Neural progenitor cell (in vitro differentiated cells): ENCODE data around the gene KCNQ1. TPM values are rescaled to one million over a fixed set of nuclear protein-coding genes. Genes with fewer than 3 reads are reported as not detected.

ENCODE experiments used
- DNase-seq: peaks from one replicate; pipeline ENCODE4 v3.0.0-alpha.2; 2016; ENCODE audit warnings: low spot score
- H2AFZ ChIP-seq: fragments of 200-600 bp; sonication (generic); replicated peaks from 2 replicates; pipeline ENCODE4 v1.6.1; 2016; ENCODE audit warnings: antibody characterized with exemption
- H3F3A ChIP-seq: fragments of 200-600 bp; sonication (generic); 2 replicates; pipeline ENCODE4 v1.6.1; 2016; ENCODE audit warnings: antibody characterized with exemption, low read depth
- H3K27ac ChIP-seq: fragments of 200-600 bp; sonication (generic); 2 replicates; pipeline ENCODE4 v1.5.1; 2016; ENCODE audit warnings: mild to moderate bottlenecking
- H3K27me3 ChIP-seq: fragments of 200-600 bp; sonication (generic); 2 replicates; pipeline ENCODE4 v1.6.1; 2016; ENCODE audit warnings: mild to moderate bottlenecking, moderate library complexity
- H3K36me3 ChIP-seq: fragments of 200-600 bp; sonication (generic); 2 replicates; pipeline ENCODE4 v1.5.1; 2016
- H3K4me1 ChIP-seq: fragments of 200-600 bp; sonication (generic); 2 replicates; pipeline ENCODE4 v1.6.1; 2016; ENCODE audit warnings: mixed run types
- H3K4me2 ChIP-seq: fragments of 200-600 bp; sonication (generic); 2 replicates; pipeline ENCODE4 v1.6.1; 2016
- H3K4me3 ChIP-seq: fragments of 200-600 bp; sonication (generic); 2 replicates; pipeline ENCODE4 v1.5.1; 2016
- H3K79me2 ChIP-seq: fragments of 200-600 bp; sonication (generic); 2 replicates; pipeline ENCODE4 v1.6.1; 2016; ENCODE audit warnings: low read depth
- H3K9ac ChIP-seq: fragments of 200-600 bp; sonication (generic); 2 replicates; pipeline ENCODE4 v1.6.1; 2016
- H3K9me3 ChIP-seq: fragments of 200-600 bp; sonication (generic); 2 replicates; pipeline ENCODE4 v1.5.1; 2016; ENCODE audit warnings: low read depth
- H4K20me1 ChIP-seq: fragments of 200-600 bp; sonication (generic); 2 replicates; pipeline ENCODE4 v1.6.1; 2016; ENCODE audit warnings: low read depth
- H3K27ac Mint-ChIP-seq: 3 replicates; pipeline ENCODE4 v1.8.0; 2021; ENCODE audit warnings: mixed read lengths
- H3K27me3 Mint-ChIP-seq: 2 replicates; pipeline ENCODE4 v1.8.0; 2022; ENCODE audit warnings: low read depth, mild to moderate bottlenecking, inconsistent platforms, moderate library complexity, mixed read lengths; ENCODE audit not compliant: insufficient read depth
- H3K36me3 Mint-ChIP-seq: 3 replicates; pipeline ENCODE4 v1.8.0; 2021; ENCODE audit warnings: mixed read lengths
- H3K4me1 Mint-ChIP-seq: 3 replicates; pipeline ENCODE4 v1.8.0; 2021; ENCODE audit warnings: mixed read lengths
- H3K4me3 Mint-ChIP-seq: 3 replicates; pipeline ENCODE4 v1.8.0; 2021; ENCODE audit warnings: mild to moderate bottlenecking, moderate library complexity, mixed read lengths
- H3K9me3 Mint-ChIP-seq: 3 replicates; pipeline ENCODE4 v1.8.0; 2020; ENCODE audit warnings: mixed read lengths
- EZH2 ChIP-seq: fragments of 200-600 bp; sonication (generic); IDR thresholded peaks from 2 replicates; pipeline ENCODE4 v1.6.1; 2017; ENCODE audit warnings: antibody characterized with exemption, mild to moderate bottlenecking, moderate library complexity
- EZH2phosphoT487 ChIP-seq: fragments of 200-600 bp; sonication (generic); IDR thresholded peaks from 2 replicates; pipeline ENCODE4 v1.6.1; 2017; ENCODE audit warnings: antibody characterized with exemption
- total RNA-seq: library from RNA; depleted of rRNA; stranded (reverse); fragments of >200 nt; gene quantifications from 2 replicates; pipeline ENCODE4 v1.2.3, GENCODE V29; 2015; ENCODE audit warnings: low replicate concordance
- TF ChIP-seq, protein P1 (sequence below): fragments of 200-600 bp; sonication (generic); IDR thresholded peaks from 2 replicates; pipeline ENCODE4 v1.5.1; 2017; ENCODE audit warnings: antibody characterized with exemption, mild to moderate bottlenecking

The KCNQ1 gene
- total RNA-seq, 1 donor from 2014 or later = 0.11 TPM

GRCh38 chr11:2801711-2802388, 357.0 kb downstream of the KCNQ1 start:
- Mint-ChIP-seq H3K27me3 (peaks cover 24% of the 10 kb centered on the region), H3K36me3 (peaks cover 4% of the 10 kb centered on the region), H3K4me3 (no peak overlapping the region), H3K27ac (no peak overlapping the region), H3K4me1 (peaks cover 31% of the 10 kb centered on the region), H3K9me3 (peaks cover 11% of the 10 kb centered on the region)
- Histone ChIP-seq H3K79me2 (no peaks in the 10 kb centered on the region), H2AFZ (no peak overlapping the region), H3K9ac (no peak overlapping the region), H3K27me3 (peaks cover 11% of the 10 kb centered on the region), H3K9me3 (no peaks in the 10 kb centered on the region), H3F3A (no peaks in the 10 kb centered on the region), H3K27ac (no peak overlapping the region), H3K36me3 (no peaks in the 10 kb centered on the region), H4K20me1 (no peaks in the 10 kb centered on the region), H3K4me2 (no peak overlapping the region), H3K4me3 (no peak overlapping the region), H3K4me1 (peaks cover 18% of the 10 kb centered on the region)
- TF ChIP-seq EZH2phosphoT487 = no peak
- TF ChIP-seq, protein P1, sequence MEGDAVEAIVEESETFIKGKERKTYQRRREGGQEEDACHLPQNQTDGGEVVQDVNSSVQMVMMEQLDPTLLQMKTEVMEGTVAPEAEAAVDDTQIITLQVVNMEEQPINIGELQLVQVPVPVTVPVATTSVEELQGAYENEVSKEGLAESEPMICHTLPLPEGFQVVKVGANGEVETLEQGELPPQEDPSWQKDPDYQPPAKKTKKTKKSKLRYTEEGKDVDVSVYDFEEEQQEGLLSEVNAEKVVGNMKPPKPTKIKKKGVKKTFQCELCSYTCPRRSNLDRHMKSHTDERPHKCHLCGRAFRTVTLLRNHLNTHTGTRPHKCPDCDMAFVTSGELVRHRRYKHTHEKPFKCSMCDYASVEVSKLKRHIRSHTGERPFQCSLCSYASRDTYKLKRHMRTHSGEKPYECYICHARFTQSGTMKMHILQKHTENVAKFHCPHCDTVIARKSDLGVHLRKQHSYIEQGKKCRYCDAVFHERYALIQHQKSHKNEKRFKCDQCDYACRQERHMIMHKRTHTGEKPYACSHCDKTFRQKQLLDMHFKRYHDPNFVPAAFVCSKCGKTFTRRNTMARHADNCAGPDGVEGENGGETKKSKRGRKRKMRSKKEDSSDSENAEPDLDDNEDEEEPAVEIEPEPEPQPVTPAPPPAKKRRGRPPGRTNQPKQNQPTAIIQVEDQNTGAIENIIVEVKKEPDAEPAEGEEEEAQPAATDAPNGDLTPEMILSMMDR = no peak
- TF ChIP-seq EZH2 = no peak
- DNase-seq = no peak

DNA sequence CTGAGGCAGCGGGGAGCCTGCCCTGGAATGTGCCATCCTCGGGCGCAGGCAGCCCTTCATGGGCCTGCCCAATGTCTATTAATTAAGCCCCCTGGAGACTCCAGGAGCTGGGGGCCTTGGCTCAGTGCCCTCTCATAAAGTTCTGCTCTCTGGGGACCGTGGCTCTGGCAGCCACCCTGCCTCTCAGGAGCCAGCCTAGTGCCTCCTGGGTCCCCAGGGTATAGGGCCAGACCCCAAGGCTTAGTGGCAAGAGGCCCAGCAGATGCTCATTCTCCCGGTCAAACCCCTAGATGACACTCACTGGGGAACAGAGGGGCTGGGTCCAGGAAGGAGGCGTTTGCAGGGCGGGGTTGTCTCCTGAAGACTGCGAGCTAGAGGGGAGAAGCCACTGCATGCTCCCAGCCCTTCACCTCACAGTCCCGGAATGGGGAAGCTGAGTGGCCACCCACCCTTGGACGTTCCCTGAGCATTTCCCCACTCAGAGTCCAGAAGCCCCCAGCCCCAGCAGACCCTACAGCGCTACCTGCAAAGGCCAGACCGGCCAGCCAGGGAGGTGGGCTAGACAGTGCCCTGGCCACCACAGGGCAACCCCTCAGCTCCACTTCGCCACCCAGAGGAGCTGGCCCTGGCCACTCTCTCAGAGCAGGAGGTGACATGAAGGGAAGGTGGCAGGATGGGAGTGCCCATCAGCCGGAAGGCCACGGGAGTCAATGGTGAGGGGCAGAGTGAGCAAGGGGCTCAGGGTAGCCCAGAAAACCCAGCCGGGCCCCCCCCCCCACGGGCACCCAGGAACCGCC, 357.8 kb downstream of the KCNQ1 start:
- no peak overlapping the region for H3K4me3 ChIP-seq
- DNase-seq = no peak

GRCh38 chr11:2803186-2804091, 358.6 kb downstream of the KCNQ1 start:
- H3K36me3 Mint-ChIP-seq = peaks cover 4% of the 10 kb centered on the region
- H4K20me1 ChIP-seq = no peaks in the 10 kb centered on the region
- peaks cover 37% of the 10 kb centered on the region for H3K4me1 Mint-ChIP-seq
- no peak overlapping the region for H2AFZ ChIP-seq
- no peak for DNase-seq
- H3K4me3 ChIP-seq = no peak overlapping the region
- TF ChIP-seq, protein P1 = no peak
- no peak for TF ChIP-seq EZH2
- no peak for TF ChIP-seq EZH2phosphoT487
- H3K4me1 ChIP-seq = peaks cover 24% of the 10 kb centered on the region
- no peak overlapping the region for H3K4me3 Mint-ChIP-seq
- H3K36me3 ChIP-seq = no peaks in the 10 kb centered on the region
- H3K27me3 Mint-ChIP-seq = peaks cover 22% of the 10 kb centered on the region
- peaks cover 13% of the 10 kb centered on the region for H3K27me3 ChIP-seq
- peaks cover 10% of the 10 kb centered on the region for H3K9me3 Mint-ChIP-seq
- no peak overlapping the region for H3K27ac Mint-ChIP-seq
- no peak overlapping the region for H3K4me2 ChIP-seq
- H3K9ac ChIP-seq = no peak overlapping the region
- H3F3A ChIP-seq = no peaks in the 10 kb centered on the region
- H3K9me3 ChIP-seq = no peaks in the 10 kb centered on the region
- H3K27ac ChIP-seq = no peak overlapping the region
- no peaks in the 10 kb centered on the region for H3K79me2 ChIP-seq

More for the DNA sequence above, 357.8 kb downstream of the KCNQ1 start:
- Mint-ChIP-seq H3K27ac (no peak overlapping the region), H3K4me1 (peaks cover 34% of the 10 kb centered on the region), H3K27me3 (peaks cover 25% of the 10 kb centered on the region), H3K9me3 (peaks cover 11% of the 10 kb centered on the region), H3K36me3 (peaks cover 4% of the 10 kb centered on the region), H3K4me3 (no peak overlapping the region)
- H3K4me1 ChIP-seq = peaks cover 24% of the 10 kb centered on the region
- H3K79me2 ChIP-seq = no peaks in the 10 kb centered on the region
- TF ChIP-seq, protein P1 = no peak
- TF ChIP-seq EZH2 (no peak), EZH2phosphoT487 (no peak)
- H3K36me3 ChIP-seq = no peaks in the 10 kb centered on the region
- no peak overlapping the region for H3K27ac ChIP-seq
- H3K4me2 ChIP-seq = no peak overlapping the region
- H2AFZ ChIP-seq = no peak overlapping the region
- H4K20me1 ChIP-seq = no peaks in the 10 kb centered on the region
- H3K9ac ChIP-seq = no peak overlapping the region
- peaks cover 13% of the 10 kb centered on the region for H3K27me3 ChIP-seq
- H3K9me3 ChIP-seq = no peaks in the 10 kb centered on the region
- no peaks in the 10 kb centered on the region for H3F3A ChIP-seq
